H1 (cell line): ENCODE measurements around the gene PTAR1. TPM values are rescaled to one million over a fixed set of nuclear protein-coding genes. Genes with fewer than 3 reads are reported as not detected.

Source experiments
- CTCF ChIA-PET: fragments of 300-600 bp; sonication (Branson Sonifier 250); formaldehyde crosslinking; loops from one replicate; lab custom pipeline; 2021; ENCODE audit not compliant: partially characterized antibody; lab: Charles Lee
- POLR2A ChIA-PET: fragments of 300-600 bp; sonication (Branson Sonifier 250); formaldehyde crosslinking; loops from one replicate; lab custom pipeline; 2021; ENCODE audit warnings: inconsistent platforms; ENCODE audit not compliant: partially characterized antibody; lab: Charles Lee
- DNase-seq, 2 experiments: peaks; one replicate each; pipeline versions ENCODE4 v3.0.0 to v3.0.0-alpha.2; 2010 to 2022; ENCODE audit warnings: low spot score in 2 of 2, low read depth in 1 of 2, mixed read lengths in 1 of 2
- FAIRE-seq: peaks from 2 replicates; lab custom pipeline; 2011; peaks lifted over from hg19 to GRCh38; lab: Jason Lieb, UNC
- H2AFZ ChIP-seq: 2 replicates; pipeline ENCODE4 v1.8.1; 2012; ENCODE audit warnings: low read length, inconsistent platforms
- H2AK5ac ChIP-seq: 2 replicates; pipeline ENCODE4 v1.6.1; 2013; ENCODE audit warnings: low read depth, low read length
- H2BK120ac ChIP-seq: replicated peaks from 2 replicates; pipeline ENCODE3; 2013; ENCODE audit warnings: low read depth, low read length, inconsistent platforms
- H2BK12ac ChIP-seq: 2 replicates; pipeline ENCODE4 v1.6.1; 2013; ENCODE audit warnings: low read depth, low read length
- H2BK15ac ChIP-seq: 2 replicates; pipeline ENCODE4 v1.6.1; 2013; ENCODE audit warnings: low read length
- H2BK20ac ChIP-seq: 2 replicates; pipeline ENCODE4 v1.6.1; 2013; ENCODE audit warnings: low read length
- H2BK5ac ChIP-seq: 2 replicates; pipeline ENCODE4 v1.6.1; 2013; ENCODE audit warnings: low read depth, low read length
- H3K14ac ChIP-seq: 2 replicates; pipeline ENCODE4 v1.6.1; 2013; ENCODE audit warnings: inconsistent platforms; ENCODE audit not compliant: insufficient read length
- H3K18ac ChIP-seq: 2 replicates; pipeline ENCODE4 v1.6.1; 2013; ENCODE audit warnings: low read length; ENCODE audit errors: extremely low read depth
- H3K23ac ChIP-seq: 2 replicates; pipeline ENCODE4 v1.6.1; 2013; ENCODE audit warnings: inconsistent platforms; ENCODE audit not compliant: insufficient read length
- H3K23me2 ChIP-seq: 2 replicates; pipeline ENCODE4 v1.6.1; 2013; ENCODE audit warnings: low read depth, low read length
- H3K27ac ChIP-seq: 2 replicates; pipeline ENCODE4 v1.6.1; 2011; ENCODE audit warnings: low read depth, low read length, inconsistent platforms
- H3K27me3 ChIP-seq, 4 experiments: replicated peaks in 1 of 4; 1 replicate in 1 of 4; 2 replicates in 3 of 4; pipeline versions ENCODE4 v1.6.1 to v1.8.1; 2011 to 2013; ENCODE audit warnings: low read length in 3 of 4, mild to moderate bottlenecking in 3 of 4, inconsistent platforms in 2 of 4, mixed read lengths in 2 of 4, moderate library complexity in 1 of 4; ENCODE audit not compliant: control insufficient read depth in 3 of 4, insufficient read depth in 3 of 4; ENCODE audit errors: extremely low read depth in 1 of 4
- H3K36me3 ChIP-seq, 4 experiments: 2 replicates each; pipeline versions ENCODE4 v1.6.1 to v1.8.1; 2011 to 2013; ENCODE audit warnings: mild to moderate bottlenecking in 4 of 4, low read length in 3 of 4, moderate library complexity in 2 of 4, control low read depth in 1 of 4, inconsistent platforms in 1 of 4; ENCODE audit not compliant: insufficient read depth in 4 of 4, control insufficient read depth in 2 of 4
- H3K4ac ChIP-seq: replicated peaks from 2 replicates; pipeline ENCODE3; 2013; ENCODE audit warnings: low read length, low read depth, mixed read lengths, inconsistent platforms; ENCODE audit not compliant: insufficient read length
- H3K4me1 ChIP-seq, 4 experiments: replicated peaks in 1 of 4; 1 replicate in 1 of 4; 2 replicates in 3 of 4; pipeline versions ENCODE4 v1.6.1 to v1.8.1; 2011 to 2013; ENCODE audit warnings: low read length in 3 of 4, inconsistent platforms in 2 of 4, mixed read lengths in 1 of 4; ENCODE audit not compliant: insufficient read depth in 4 of 4, control insufficient read depth in 3 of 4
- H3K4me2 ChIP-seq, 2 experiments: 2 replicates each; pipeline versions ENCODE4 v1.6.1 to v1.8.1; 2011 to 2013; ENCODE audit warnings: low read depth in 2 of 2, low read length in 2 of 2, control low read depth in 1 of 2, inconsistent platforms in 1 of 2, mild to moderate bottlenecking in 1 of 2; ENCODE audit not compliant: insufficient read depth in 1 of 2
- H3K4me3 ChIP-seq, 4 experiments: fragments of 200-600, 300-600 bp in 1 of 4; sonication (generic), shearing (Covaris generic), sonication (Bioruptor Twin) in 1 of 4; 2 replicates each; pipeline versions ENCODE4 v1.5.1 to v1.8.1; 2011 to 2016; ENCODE audit warnings: low read length in 4 of 4, low read depth in 3 of 4, control low read depth in 2 of 4, inconsistent platforms in 2 of 4, mild to moderate bottlenecking in 2 of 4, mixed read lengths in 1 of 4, moderate library complexity in 1 of 4; ENCODE audit not compliant: insufficient read depth in 2 of 4; ENCODE audit errors: extremely low read depth in 1 of 4
- H3K56ac ChIP-seq: replicated peaks from 2 replicates; pipeline ENCODE3; 2013; ENCODE audit warnings: low read depth, mild to moderate bottlenecking, mixed read lengths, low read length, inconsistent platforms; ENCODE audit not compliant: insufficient read length
- H3K79me1 ChIP-seq: 2 replicates; pipeline ENCODE4 v1.6.1; 2013; ENCODE audit warnings: low read depth, low read length, control low read depth
- H3K79me2 ChIP-seq, 2 experiments: 2 replicates each; pipeline versions ENCODE4 v1.6.1 to v1.8.1; 2012 to 2013; ENCODE audit warnings: low read length in 2 of 2, mild to moderate bottlenecking in 2 of 2, inconsistent platforms in 1 of 2; ENCODE audit not compliant: insufficient read depth in 2 of 2, control insufficient read depth in 1 of 2
- H3K9ac ChIP-seq, 4 experiments: replicated peaks in 1 of 4; 1 replicate in 1 of 4; 2 replicates in 3 of 4; pipeline versions ENCODE4 v1.6.1 to v1.8.1; 2011 to 2013; ENCODE audit warnings: low read depth in 3 of 4, low read length in 3 of 4, control low read depth in 2 of 4, mild to moderate bottlenecking in 2 of 4, moderate library complexity in 2 of 4, inconsistent platforms in 1 of 4; ENCODE audit errors: extremely low read depth in 1 of 4
- H3K9me3 ChIP-seq, 2 experiments: 2 replicates each; pipeline versions ENCODE4 v1.6.1 to v1.8.1; 2012 to 2013; ENCODE audit warnings: mild to moderate bottlenecking in 2 of 2, moderate library complexity in 2 of 2, control low read depth in 1 of 2, inconsistent platforms in 1 of 2, low read depth in 1 of 2, low read length in 1 of 2, mixed read lengths in 1 of 2; ENCODE audit not compliant: insufficient read depth in 2 of 2
- H4K20me1 ChIP-seq, 2 experiments: replicated peaks in 1 of 2; 2 replicates each; pipeline versions ENCODE3 to v1.8.1; 2011 to 2013; ENCODE audit warnings: inconsistent platforms in 2 of 2, low read length in 2 of 2, mild to moderate bottlenecking in 1 of 2; ENCODE audit not compliant: insufficient read depth in 2 of 2, control insufficient read depth in 1 of 2
- H4K5ac ChIP-seq: 2 replicates; pipeline ENCODE4 v1.6.1; 2013; ENCODE audit warnings: low read length, low read depth, mixed read lengths, inconsistent platforms; ENCODE audit not compliant: insufficient read length
- H4K8ac ChIP-seq: 2 replicates; pipeline ENCODE4 v1.8.0; 2013; ENCODE audit warnings: mild to moderate bottlenecking, moderate library complexity, low read length, inconsistent platforms; ENCODE audit not compliant: insufficient read depth; ENCODE audit errors: extremely low read depth
- H4K91ac ChIP-seq: replicated peaks from 2 replicates; pipeline ENCODE3; 2013; ENCODE audit warnings: low read length, mixed read lengths, inconsistent platforms; ENCODE audit not compliant: insufficient read length
- BACH1 ChIP-seq: IDR thresholded peaks from 2 replicates; pipeline ENCODE4 v1.6.1; 2012; ENCODE audit warnings: low read length, improper control_type of control experiment
- BRCA1 ChIP-seq: IDR thresholded peaks from 2 replicates; pipeline ENCODE4 v1.6.1; 2012; ENCODE audit warnings: low read depth, low read length, improper control_type of control experiment
- CBX8 ChIP-seq: fragments of 300-800, 300-1000 bp; sonication (generic); IDR thresholded peaks from 2 replicates; pipeline ENCODE4 v1.7.1; 2016; ENCODE audit warnings: low read depth, low read length, borderline replicate concordance
- CHD2 ChIP-seq: IDR thresholded peaks from 2 replicates; pipeline ENCODE4 v1.6.1; 2012; ENCODE audit warnings: low read length, improper control_type of control experiment
- CREB1 ChIP-seq: IDR thresholded peaks from 2 replicates; pipeline ENCODE4 v1.6.1; 2012; ENCODE audit warnings: inconsistent platforms
- CTCF ChIP-seq, 3 experiments: IDR thresholded peaks; 1 replicate in 2 of 3; 2 replicates in 1 of 3; pipeline versions ENCODE4 v1.5.1 to v1.6.1; 2011; ENCODE audit warnings: low read length in 3 of 3, mild to moderate bottlenecking in 3 of 3, inconsistent platforms in 2 of 3, low read depth in 1 of 3, moderate library complexity in 1 of 3; ENCODE audit not compliant: insufficient read depth in 1 of 3; ENCODE audit errors: control extremely low read depth in 1 of 3
- EZH2 ChIP-seq: fragments of 200-600 bp; sonication (generic); IDR thresholded peaks from 2 replicates; pipeline ENCODE4 v1.7.1; 2012; ENCODE audit warnings: low read depth, mild to moderate bottlenecking, moderate library complexity, low read length, inconsistent platforms; ENCODE audit not compliant: severe bottlenecking
- KDM1A ChIP-seq: fragments of 200-600, 300-600 bp; sonication (generic); IDR thresholded peaks from 2 replicates; pipeline ENCODE4 v1.7.1; 2016; ENCODE audit warnings: mild to moderate bottlenecking, low read length, borderline replicate concordance
- KDM5A ChIP-seq: fragments of 200-600 bp; IDR thresholded peaks from 2 replicates; pipeline ENCODE4 v1.7.1; 2012; ENCODE audit warnings: mild to moderate bottlenecking, low read length, inconsistent platforms, mixed read lengths
- PHF8 ChIP-seq: fragments of 200-600 bp; sonication (generic); conservative IDR thresholded peaks from 2 replicates; pipeline ENCODE4 v1.7.1; 2012; ENCODE audit warnings: low read depth, mild to moderate bottlenecking, inconsistent platforms, low read length, moderate library complexity
- POLR2A ChIP-seq, 2 experiments: IDR thresholded peaks; 1 replicate in 1 of 2; 2 replicates in 1 of 2; pipeline ENCODE4 v1.6.1; 2011; ENCODE audit warnings: low read depth in 2 of 2, low read length in 2 of 2, mild to moderate bottlenecking in 2 of 2; ENCODE audit errors: control extremely low read depth in 1 of 2
- RXRA ChIP-seq: IDR thresholded peaks from 2 replicates; pipeline ENCODE4 v1.6.1; 2011; ENCODE audit warnings: low read depth, mild to moderate bottlenecking, low read length, moderate library complexity; ENCODE audit not compliant: insufficient read depth
- TCF12 ChIP-seq: IDR thresholded peaks from 2 replicates; pipeline ENCODE4 v1.6.1; 2011; ENCODE audit warnings: low read depth, mild to moderate bottlenecking, low read length
- YY1 ChIP-seq: IDR thresholded peaks from 2 replicates; pipeline ENCODE4 v1.6.1; 2011; ENCODE audit warnings: low read depth, mild to moderate bottlenecking, low read length
- WGBS, 2 experiments: shearing (Covaris generic) in 1 of 2; methylation state at CpG; one replicate each; pipeline versions ENCODE4 v1.1.6 to v1.1.7; 2013 to 2015; ENCODE audit warnings: low lambda C conversion rate in 2 of 2, mixed read lengths in 2 of 2, inconsistent platforms in 1 of 2, low coverage in 1 of 2, missing lambda C conversion rate in 1 of 2; ENCODE audit not compliant: insufficient replicate concordance in 2 of 2, insufficient coverage in 1 of 2, insufficient read length in 1 of 2; ENCODE audit errors: extremely low coverage in 1 of 2, missing lambda C conversion rate in 1 of 2; 5-methylcytosine and 5-hydroxymethylcytosine counted together
- polyA plus RNA-seq, 7 experiments: library from polyadenylated mRNA; depleted of rRNA in 3 of 7; stranded (reverse) in 5 of 7; unstranded in 2 of 7; fragments of >200 nt in 5 of 7; fragments of 200-250 nt in 2 of 7; gene quantifications; 1 replicate in 5 of 7; 2 replicates in 1 of 7; 4 replicates in 1 of 7; pipeline versions ENCODE4 v1.2.1 to v1.2.3, GENCODE V29; 2011 to 2013; ENCODE audit warnings: missing spikeins in 2 of 7, mixed read lengths in 2 of 7
- total RNA-seq: library from RNA; stranded (reverse); fragmentation: NEBNext Ultra II Directional; extraction: Animal tissue kit (Norgen Biotek cat#: 25700); gene quantifications from 2 replicates; pipeline ENCODE4 v1.2.1, GENCODE V29; 2021

The PTAR1 gene
- total and polyA plus RNA-seq, 2 of the 8 experiments (the other 6 are each of a cell fraction or from before 2014, with no cell fraction given) = 19.5 to 84.9 TPM

- peak; percentile 19 for FAIRE-seq
- H2AFZ ChIP-seq = no peak overlapping the region
- TF ChIP-seq TCF12 (no peak), CTCF (IDR thresholded peaks at IDR 0.05; ENCODE audit: control extremely low read depth in 1 of 3, insufficient read depth in 1 of 3, low read depth in 1 of 3, low read length in 3 of 3) (no peak), CBX8 (no peak), KDM5A (no peak), POLR2A (IDR thresholded peaks at IDR 0.05; ENCODE audit: control extremely low read depth in 1 of 2, low read depth in 2 of 2, low read length in 2 of 2) (no peak), EZH2 (no peak), KDM1A (no peak), BRCA1 (no peak), RXRA (no peak), PHF8 (no peak), YY1 (no peak), BACH1 (no peak), CREB1 (no peak), CHD2 (no peak)
Observed at GRCh38 chr9:69683927-69684326, 75.9 kb downstream of the PTAR1 start.

More at GRCh38 chr9:69683927-69684326, 75.9 kb downstream of the PTAR1 start:
- Histone ChIP-seq H3K27me3 (no peaks in the 10 kb centered on the region), H3K79me1 (no peaks in the 10 kb centered on the region), H2BK5ac (no peak overlapping the region), H2AK5ac (no peak overlapping the region), H3K4me1 (no peaks in the 10 kb centered on the region), H3K4me3 (no peak overlapping the region), H2BK12ac (no peak overlapping the region), H3K9me3 (no peaks in the 10 kb centered on the region), H3K56ac (no peak overlapping the region), H3K9ac (no peak overlapping the region), H3K27ac (no peak overlapping the region), H3K23me2 (no peaks in the 10 kb centered on the region), H3K4me2 (no peak overlapping the region), H3K36me3 (no peaks in the 10 kb centered on the region), H4K20me1 (no peaks in the 10 kb centered on the region), H4K91ac (no peak overlapping the region), H3K4ac (no peak overlapping the region), H3K23ac (no peak overlapping the region), H3K18ac (no peak overlapping the region), H2BK120ac (no peak overlapping the region), H2BK15ac (no peak overlapping the region), H4K5ac (no peak overlapping the region), H4K8ac (no peak overlapping the region), H3K14ac (no peak overlapping the region), H2BK20ac (no peak overlapping the region), H3K79me2 (no peaks in the 10 kb centered on the region)
- ChIA-PET POLR2A (no interaction called here), CTCF (interaction anchor here (2.0 kb wide), 1 partner anchor 11 kb away, joined by 7 read pairs; no protein-coding TSS in a partner anchor)
- 81% methylated on average over 5 of the region's 5 CpGs; no CpG with 5 or more reads in 1 of the 2 experiments for WGBS, 2 experiments
- DNase-seq = no peak
